Loucy (cell line): ENCODE data around the gene TSPYL6.

Experiments used
- H2AFZ ChIP-seq: fragments of 200-600 bp; sonication (generic); 2 replicates; pipeline ENCODE4 v1.6.0; 2016; ENCODE audit warnings: antibody characterized with exemption, mild to moderate bottlenecking, low read length, moderate library complexity
- H3F3A ChIP-seq: fragments of 200-600 bp; 2 replicates; pipeline ENCODE4 v1.6.0; 2016; ENCODE audit warnings: antibody characterized with exemption, low read depth, mild to moderate bottlenecking
- H3K27me3 ChIP-seq: fragments of 200-600 bp; sonication (generic); 2 replicates; pipeline ENCODE4 v1.6.1; 2014; ENCODE audit warnings: low read length, mild to moderate bottlenecking; ENCODE audit not compliant: insufficient read depth, poor library complexity, severe bottlenecking
- H3K36me3 ChIP-seq: fragments of 200-600 bp; sonication (generic); 2 replicates; pipeline ENCODE4 v1.6.1; 2016; ENCODE audit warnings: low read length; ENCODE audit not compliant: insufficient read depth
- H3K4me1 ChIP-seq: fragments of 200-600 bp; sonication (generic); 2 replicates; pipeline ENCODE4 v1.5.1; 2014; ENCODE audit warnings: low read length, mild to moderate bottlenecking; ENCODE audit not compliant: insufficient read depth, poor library complexity, severe bottlenecking
- H3K4me2 ChIP-seq: fragments of 200-600 bp; sonication (generic); 2 replicates; pipeline ENCODE4 v1.6.0; 2014; ENCODE audit warnings: antibody characterized with exemption, low read length, low read depth, mild to moderate bottlenecking; ENCODE audit not compliant: poor library complexity, severe bottlenecking
- H3K4me3 ChIP-seq: fragments of 200-600 bp; sonication (generic); 2 replicates; pipeline ENCODE4 v1.5.1; 2014; ENCODE audit warnings: low read length, mild to moderate bottlenecking, mixed read lengths; ENCODE audit not compliant: poor library complexity, severe bottlenecking
- H3K79me2 ChIP-seq: fragments of 200-600 bp; sonication (generic); 2 replicates; pipeline ENCODE4 v1.6.1; 2014; ENCODE audit warnings: low read length; ENCODE audit not compliant: insufficient read depth
- H3K9ac ChIP-seq: fragments of 200-600 bp; sonication (generic); 2 replicates; pipeline ENCODE4 v1.6.0; 2014; ENCODE audit warnings: mild to moderate bottlenecking, low read depth, low read length, moderate library complexity; ENCODE audit not compliant: poor library complexity, severe bottlenecking
- H3K9me2 ChIP-seq: fragments of 200-600 bp; sonication (generic); replicated peaks from 2 replicates; pipeline ENCODE4 v1.6.1; 2016; ENCODE audit warnings: low read depth, low read length, mixed read lengths
- H3K9me3 ChIP-seq: fragments of 200-600 bp; sonication (generic); 2 replicates; pipeline ENCODE4 v1.6.1; 2014; ENCODE audit warnings: mild to moderate bottlenecking, antibody characterized with exemption, low read length, low read depth; ENCODE audit not compliant: insufficient read depth
- H4K20me1 ChIP-seq: fragments of 200-600 bp; sonication (generic); 2 replicates; pipeline ENCODE4 v1.6.0; 2014; ENCODE audit warnings: antibody characterized with exemption, low read length, mild to moderate bottlenecking; ENCODE audit not compliant: insufficient read depth, poor library complexity, severe bottlenecking
- CTCF ChIP-seq: fragments of 200-600 bp; sonication (generic); conservative IDR thresholded peaks from 2 replicates; pipeline ENCODE4 v1.5.1; 2014; ENCODE audit warnings: mild to moderate bottlenecking, antibody characterized with exemption, low read length
- EZH2phosphoT487 ChIP-seq: fragments of 200-600 bp; IDR thresholded peaks from 2 replicates; pipeline ENCODE4 v1.6.1; 2018; ENCODE audit warnings: antibody characterized with exemption, mild to moderate bottlenecking, moderate library complexity, borderline replicate concordance

Gene TSPYL6

DNA sequence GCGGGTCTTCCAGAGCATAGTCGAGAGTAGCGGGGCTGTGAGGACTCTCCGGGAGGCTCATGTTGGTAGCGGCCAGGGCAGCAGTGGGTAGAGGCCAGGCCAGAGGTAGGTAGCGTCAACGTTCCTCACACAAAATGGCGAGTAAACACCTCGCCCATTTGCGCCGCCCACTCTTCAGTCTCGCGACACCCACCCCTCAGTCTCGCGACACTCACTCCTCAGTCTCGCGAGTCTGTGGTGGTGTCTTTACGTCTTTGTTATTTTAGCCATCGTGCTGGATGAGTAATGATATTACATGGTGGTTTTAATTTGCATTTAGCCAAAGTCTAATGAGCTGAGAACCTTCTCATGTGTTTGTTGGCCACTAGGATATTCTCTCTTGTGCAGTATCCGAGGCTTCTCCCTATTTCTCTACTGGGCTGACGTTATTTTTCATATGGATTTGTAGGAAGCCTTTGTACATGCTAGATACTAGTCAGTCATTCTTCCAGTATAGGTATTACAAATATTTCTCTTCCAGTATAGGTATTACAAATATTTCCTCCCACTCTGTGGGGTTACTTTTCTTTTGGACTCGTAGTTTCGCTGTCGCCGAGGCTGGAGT is at the start of gene TSPYL6:
Gene TSPYL6 (minus strand): TSS at position 139 of the 604 bp plus-strand sequence. CDS start 78 bp downstream, at position 61.
- no peak within 1 kb of the TSS for H2AFZ ChIP-seq
- no peak within 1 kb of the TSS for H3K9ac ChIP-seq
- H3K9me2 ChIP-seq, result no peaks in the 10 kb centered on the region
- H3K4me2 ChIP-seq, result no peak within 1 kb of the TSS
- no peak within 1 kb of the TSS for H3K4me3 ChIP-seq
- no peaks in the 10 kb centered on the region for H3F3A ChIP-seq
- no peaks in the 10 kb centered on the region for H3K9me3 ChIP-seq
- no peaks in the 10 kb centered on the region for H3K27me3 ChIP-seq
- no peaks in the 10 kb centered on the region for H3K36me3 ChIP-seq
- H3K79me2 ChIP-seq, result no peaks in the 10 kb centered on the region
- no peaks in the 10 kb centered on the region for H4K20me1 ChIP-seq
- no peaks in the 10 kb centered on the region for H3K4me1 ChIP-seq
- TF ChIP-seq CTCF (no peak), EZH2phosphoT487 (no peak)

GRCh38 chr2:54303631-54304030 is 47.6 kb upstream of the TSPYL6 start:
- Histone ChIP-seq H3F3A (no peaks in the 10 kb centered on the region), H3K9me2 (no peaks in the 10 kb centered on the region), H3K27me3 (no peaks in the 10 kb centered on the region), H3K4me1 (no peaks in the 10 kb centered on the region), H3K9me3 (no peaks in the 10 kb centered on the region), H4K20me1 (no peaks in the 10 kb centered on the region), H3K9ac (no peak overlapping the region), H3K79me2 (no peaks in the 10 kb centered on the region), H3K4me2 (no peak overlapping the region), H2AFZ (no peak overlapping the region), H3K4me3 (no peak overlapping the region), H3K36me3 (no peaks in the 10 kb centered on the region)
- TF ChIP-seq CTCF (no peak), EZH2phosphoT487 (no peak)

DNA sequence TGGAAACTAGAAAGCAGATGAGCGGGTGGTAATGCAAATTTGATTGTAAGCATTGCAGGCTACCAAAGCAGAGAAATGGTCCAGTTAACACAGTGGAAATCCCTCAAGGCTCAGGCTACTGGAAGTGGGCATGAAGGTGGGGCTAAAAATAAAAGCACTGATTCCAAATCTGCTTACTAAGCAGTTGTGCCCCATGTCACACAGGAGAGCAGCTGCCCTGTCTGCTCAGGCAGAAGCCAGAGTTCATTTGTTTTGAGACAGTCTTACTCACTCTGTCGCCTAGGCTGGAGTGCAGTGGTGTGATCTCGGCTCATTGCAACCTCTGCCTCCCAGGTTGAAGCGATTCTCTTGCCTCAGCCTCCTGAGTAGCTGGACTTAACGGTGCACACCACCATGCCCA is 42.5 kb upstream of the TSPYL6 start:
- Histone ChIP-seq H3K9me3 (no peaks in the 10 kb centered on the region), H3K27me3 (no peaks in the 10 kb centered on the region), H3K9ac (no peak overlapping the region), H3K36me3 (no peaks in the 10 kb centered on the region), H2AFZ (no peak overlapping the region), H3F3A (no peaks in the 10 kb centered on the region), H3K4me2 (no peak overlapping the region), H3K4me1 (no peaks in the 10 kb centered on the region), H3K79me2 (no peaks in the 10 kb centered on the region), H3K9me2 (no peaks in the 10 kb centered on the region), H4K20me1 (no peaks in the 10 kb centered on the region), H3K4me3 (no peak overlapping the region)
- TF ChIP-seq EZH2phosphoT487 (no peak), CTCF (no peak)
